GM21447 (cell line): ENCODE data around the gene ALK.

Experiments
- ATAC-seq: cut with Tn5 transposase; IDR thresholded peaks from one replicate; pipeline ENCODE4 v1.9.1; 2021; ENCODE audit not compliant: unreplicated experiment

ALK gene

DNA sequence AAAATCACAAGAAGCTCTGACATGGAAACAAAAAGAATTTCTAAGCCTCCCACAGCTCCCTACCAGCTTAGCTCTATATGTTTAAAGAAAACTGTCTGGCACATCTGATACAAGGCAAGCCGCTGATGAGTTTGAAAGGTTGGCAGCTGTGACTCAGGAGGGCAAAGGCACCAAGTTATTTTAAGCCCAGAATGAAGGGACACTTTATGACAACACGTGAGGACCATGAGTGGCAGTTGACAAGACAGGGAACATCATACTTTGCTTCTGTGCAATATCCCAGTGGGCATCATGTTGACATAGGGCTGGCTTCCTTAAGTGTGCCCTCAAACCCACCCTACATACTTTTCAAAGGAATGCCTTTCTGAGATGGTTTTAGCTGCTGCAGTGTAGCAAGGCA lies 533.3 kb downstream of the ALK start:
- ATAC-seq: no peak

DNA sequence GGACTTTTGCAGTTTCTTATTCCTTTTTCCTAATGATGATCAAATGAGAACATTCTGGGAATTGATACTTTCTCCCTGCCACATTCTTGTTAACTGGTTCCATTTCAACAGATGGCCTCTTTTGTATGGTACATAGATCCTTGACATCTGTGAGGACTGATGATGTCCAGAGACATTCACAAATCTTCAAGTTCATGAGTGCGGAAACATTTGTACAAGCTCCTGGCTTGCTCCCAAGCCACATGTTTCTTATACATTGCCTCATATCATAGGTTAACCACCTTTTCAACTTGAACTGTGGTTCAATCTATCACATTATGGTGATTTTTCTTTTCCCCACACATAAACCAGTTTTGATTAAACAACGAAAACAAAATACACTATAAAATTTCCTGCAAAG lies 538.9 kb downstream of the ALK start:
- ATAC-seq: no peak

DNA sequence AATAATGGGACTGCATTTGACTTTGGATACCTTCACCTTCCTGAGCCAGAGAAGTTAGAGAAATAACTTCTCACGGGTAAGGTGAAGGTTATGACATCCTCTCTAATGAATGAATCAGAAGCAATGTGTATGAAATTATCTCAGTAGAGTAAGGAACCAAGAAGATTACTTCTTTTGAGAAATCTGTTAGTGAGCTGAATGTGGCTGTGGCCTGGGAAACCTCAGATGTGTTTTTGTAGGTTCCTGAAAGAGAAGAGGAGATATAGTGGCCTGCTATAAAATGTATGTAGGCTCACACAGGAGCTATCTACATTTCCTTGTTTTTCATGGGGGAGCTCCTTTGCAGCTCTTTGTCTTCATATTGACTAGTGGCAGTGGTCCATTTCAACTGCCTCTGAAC lies 543.6 kb downstream of the ALK start:
- ATAC-seq: no peak

DNA sequence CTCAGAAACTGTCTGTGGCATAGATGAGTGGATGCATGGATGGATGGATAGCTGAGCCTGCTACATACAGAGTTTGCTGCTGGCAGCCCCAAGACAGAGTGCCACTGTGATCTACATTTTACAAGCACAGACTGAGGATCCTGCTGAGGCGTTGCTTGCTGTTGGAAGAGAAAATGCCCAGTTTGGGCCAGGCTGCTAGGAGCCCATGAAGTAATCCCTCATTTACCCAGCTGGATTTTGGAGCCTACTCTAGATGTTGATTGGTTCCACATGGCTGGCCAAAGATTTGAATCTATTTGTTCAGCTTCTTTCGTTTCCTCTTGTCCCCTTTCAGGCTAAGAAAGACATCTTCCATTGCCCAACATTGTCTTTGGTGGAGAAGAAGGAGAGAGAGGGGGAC lies 544.8 kb downstream of the ALK start:
- ATAC-seq: no peak

DNA sequence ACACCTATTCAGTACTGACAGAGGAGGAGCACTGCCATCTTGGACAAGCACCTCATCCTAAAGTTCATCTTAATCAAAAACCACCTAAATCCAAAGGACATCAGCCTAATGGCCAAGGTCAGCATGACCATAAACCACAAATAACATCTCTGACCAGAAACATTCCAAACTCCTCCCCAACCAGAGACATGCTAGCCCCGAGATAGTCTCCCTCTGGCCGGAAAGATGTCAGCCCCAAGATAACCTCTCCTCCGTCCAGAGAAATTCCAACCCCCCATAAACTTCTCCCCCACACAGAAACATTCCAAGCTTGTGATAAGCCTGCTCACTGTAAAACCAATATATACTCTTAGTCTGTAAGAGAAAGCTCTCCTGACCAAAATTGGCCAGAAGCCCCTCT lies 545.5 kb downstream of the ALK start:
- ATAC-seq: no peak

DNA sequence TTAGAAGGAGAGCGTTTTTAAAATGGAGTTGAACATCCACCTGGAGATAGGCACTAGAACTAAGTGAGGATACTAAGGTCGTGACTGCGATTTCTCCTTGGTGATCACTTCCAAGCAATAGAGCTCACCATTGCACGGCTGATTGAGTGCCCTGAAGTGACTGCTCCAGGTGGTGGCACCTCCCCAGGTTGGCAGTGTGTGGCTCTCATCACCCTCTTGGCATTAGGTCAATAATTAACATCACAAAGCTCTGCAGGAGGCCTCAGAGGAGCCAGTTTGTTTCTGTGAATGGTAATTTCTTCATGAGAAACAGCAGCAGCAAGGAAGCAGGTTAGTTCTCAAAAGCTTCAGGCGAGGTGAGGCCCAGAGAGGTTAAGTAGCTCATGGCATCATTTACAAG lies 546.6 kb downstream of the ALK start:
- ATAC-seq: no peak

DNA sequence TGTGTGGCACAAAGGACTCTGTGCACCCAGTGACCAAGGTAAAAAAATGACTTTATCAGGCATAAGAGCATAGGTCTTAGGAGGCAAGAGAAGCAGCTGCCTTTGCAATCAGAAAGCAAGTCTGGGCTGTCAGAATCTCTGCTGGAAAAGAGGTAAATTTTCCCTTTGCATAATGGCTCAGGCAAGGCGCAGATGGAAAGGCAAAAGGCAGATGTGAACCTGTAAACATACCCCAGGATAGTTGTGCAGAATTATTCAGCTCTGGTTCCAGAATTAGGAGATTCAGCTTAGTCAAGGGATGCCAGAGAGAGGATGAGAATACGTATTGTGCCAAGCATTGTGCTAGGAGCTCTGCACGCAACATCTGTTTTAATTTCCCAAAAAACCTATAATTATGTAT lies 547.5 kb downstream of the ALK start:
- no peak for ATAC-seq

DNA sequence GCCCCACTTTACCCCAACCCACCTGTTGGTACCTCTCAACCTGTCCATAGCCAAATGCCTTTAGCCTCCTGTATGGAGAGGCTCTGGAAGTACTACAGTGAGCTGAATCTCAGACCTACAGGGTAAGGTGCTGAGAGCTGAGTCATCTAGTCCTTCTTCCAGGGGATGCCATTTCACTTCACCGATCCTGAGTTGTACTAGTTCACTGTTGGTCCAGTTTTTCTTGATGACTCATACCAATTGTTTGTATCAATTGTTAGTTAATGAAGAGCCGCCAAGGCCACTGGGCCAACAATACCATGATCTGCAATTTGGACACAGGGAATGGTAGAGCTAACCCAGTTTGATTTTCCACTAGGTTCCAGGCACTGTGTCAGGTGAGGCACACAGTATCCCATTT lies 549.2 kb downstream of the ALK start:
- no peak for ATAC-seq

DNA sequence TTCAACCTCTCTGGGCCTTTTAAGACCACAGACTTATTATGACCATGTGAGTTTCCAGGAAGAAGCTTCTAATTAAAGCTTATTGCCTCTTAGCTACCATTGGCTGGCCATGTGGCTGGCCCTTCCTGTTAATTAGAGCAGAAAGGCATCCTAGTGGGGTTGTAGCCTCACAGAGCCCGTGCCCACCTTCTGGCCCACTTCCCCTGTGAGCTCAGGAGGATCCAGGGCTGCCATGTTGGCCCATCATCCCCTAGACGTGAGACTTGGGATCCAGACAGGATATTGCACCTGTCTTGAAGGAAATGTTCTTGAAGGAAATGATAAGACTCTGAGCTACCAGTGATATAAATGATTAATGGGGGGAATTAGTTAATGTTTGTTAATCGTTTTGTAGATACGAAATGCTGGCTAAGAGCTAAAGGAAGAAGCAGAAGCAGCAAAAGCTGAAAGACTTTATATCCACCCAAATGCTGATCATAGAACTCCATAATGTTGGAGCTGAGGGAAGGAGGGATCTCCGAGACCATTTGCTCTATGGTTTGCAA lies 550.7 kb downstream of the ALK start:
- no peak for ATAC-seq

DNA sequence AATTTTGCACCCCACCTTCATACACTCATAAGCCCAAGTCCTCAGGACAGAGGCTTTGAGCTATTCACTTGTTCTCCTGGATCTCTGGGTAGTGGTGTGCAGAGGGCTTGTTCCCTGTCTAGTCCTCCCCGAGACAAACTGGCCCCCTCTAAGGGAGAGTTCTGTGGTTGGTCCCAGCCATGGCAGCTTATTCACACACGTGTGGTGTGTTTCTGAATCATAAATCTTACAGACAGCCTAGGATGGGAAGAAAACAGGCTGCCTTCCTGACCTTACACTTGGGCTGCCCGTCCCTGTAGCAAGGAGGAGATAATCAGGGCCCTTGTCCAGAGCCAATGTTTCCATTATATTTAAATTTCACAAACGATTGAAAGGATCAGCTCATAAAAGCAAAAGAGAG lies 551.2 kb downstream of the ALK start:
- ATAC-seq: no peak

DNA sequence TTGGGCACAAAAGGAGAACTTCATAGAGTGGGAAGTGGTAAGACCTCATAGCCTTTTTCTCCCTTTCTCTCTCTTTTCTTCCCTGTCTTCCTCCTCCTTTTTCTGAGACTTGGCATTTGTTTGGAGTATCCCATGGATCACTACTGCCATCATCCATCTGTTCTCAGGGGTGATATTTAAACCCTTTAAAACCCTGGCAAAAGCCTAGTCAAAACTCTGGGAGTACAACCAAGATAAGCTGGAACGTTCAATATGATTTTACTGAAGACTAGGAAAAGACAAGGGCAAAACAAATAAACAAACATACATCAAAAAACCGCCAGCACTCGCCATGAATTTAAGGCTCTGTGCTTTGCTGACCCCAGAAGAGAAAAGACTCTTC lies 552.7 kb downstream of the ALK start:
- ATAC-seq: no peak

DNA sequence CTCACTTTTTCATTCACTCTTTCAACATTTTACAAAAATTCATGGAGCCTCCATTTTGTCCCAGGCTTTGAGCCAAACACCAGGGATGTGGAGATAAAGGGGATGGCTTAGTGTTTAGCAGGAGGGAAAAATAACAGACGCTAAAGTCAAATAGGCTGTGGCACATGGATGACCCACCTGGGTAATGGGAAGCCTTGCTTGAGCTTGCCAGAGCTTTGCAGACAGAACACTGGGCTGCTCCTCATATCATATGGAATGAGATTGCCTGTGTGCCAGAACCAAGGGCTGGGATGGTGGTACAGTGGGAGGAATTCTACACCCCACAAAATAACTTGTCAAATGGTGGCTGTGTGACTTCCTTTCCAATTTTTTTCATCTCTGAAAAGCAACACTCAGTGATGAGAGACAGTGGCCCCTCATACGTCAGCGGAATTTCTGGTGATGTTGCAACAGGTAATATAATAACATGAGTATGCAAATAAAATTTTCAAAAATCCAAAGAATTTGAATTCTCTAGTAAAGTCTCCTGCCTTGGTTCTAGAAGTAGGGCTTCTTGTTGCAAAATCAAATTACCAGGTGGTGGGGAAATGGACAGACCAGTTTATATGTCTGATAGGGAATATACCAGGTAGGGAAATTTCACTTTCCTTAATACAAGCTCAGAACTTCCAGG lies 553.3 kb downstream of the ALK start:
- ATAC-seq: no peak

DNA sequence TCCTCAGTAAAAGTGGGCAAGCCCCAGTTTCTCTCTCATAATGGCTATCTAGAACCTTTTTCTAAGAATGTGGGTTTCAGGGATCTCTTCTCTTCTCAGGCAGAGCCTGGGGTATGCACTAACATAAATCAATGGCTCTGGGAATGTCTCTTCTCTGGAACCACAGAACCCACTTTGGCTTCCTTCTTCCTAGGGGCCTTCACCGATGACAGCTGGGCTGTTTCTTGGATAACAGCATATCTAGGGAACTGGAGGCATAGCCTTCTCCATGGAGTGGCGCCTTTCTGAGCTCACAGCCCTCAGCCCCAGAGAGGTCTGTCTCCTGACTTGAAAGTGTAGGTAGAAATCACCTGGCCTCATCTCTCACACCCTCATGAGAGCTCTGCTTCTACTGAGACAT lies 558.3 kb downstream of the ALK start:
- no peak for ATAC-seq

DNA sequence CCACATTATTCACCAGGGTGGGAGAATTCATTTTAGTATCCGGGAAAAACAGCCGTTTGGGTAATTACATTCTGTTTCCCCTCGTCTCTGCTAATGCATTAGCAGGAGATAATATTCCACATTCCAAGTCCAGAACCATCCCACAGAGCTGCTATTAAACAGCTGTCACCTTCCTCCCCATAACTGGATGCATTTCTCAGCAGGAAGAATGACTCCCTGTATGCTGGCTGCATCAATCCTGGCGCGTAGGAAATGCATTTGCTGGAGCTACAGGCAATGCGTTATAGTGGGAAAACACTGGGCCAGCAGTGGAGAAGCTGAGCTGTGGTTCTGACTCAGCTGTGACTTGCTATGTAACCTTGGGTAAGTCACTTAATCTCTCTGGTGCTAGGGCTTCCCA lies 560.2 kb downstream of the ALK start:
- no peak for ATAC-seq

DNA sequence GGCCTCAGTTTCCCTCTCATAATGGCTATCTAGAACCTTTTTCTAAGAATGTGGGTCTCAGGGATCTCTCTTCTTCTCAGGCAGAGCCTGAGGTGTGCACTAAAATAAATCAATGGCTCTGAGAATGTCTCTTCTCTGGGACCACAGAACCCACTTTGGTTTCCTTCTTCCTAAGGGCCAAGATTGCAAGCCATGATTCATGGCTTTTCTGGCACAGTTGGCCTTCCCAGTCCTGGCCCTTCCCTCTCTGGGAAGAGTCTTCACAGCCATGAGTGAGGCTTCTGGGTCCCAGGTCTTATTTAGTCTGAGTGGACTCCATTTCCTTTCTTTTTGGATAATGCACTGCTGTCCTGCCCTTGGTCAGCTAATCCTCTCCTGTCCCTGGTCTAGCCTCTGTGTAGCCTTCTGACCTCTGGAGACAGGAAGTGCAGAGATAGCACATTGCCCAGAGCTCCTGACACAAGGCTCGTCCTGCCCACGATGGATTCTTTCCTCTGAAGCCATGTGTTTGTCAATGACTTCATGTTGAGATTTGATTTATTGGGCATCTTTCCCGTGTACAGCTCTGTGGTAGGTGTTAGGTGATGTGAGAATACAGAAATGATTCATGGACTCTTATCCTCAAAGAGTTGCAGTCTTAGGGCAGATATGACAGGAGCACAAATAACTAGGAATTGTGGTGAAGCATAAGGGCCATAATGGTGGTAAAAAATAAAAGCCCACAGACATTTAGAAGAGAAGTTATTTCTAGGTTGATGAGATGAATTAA lies 561.2 kb downstream of the ALK start:
- ATAC-seq: no peak

DNA sequence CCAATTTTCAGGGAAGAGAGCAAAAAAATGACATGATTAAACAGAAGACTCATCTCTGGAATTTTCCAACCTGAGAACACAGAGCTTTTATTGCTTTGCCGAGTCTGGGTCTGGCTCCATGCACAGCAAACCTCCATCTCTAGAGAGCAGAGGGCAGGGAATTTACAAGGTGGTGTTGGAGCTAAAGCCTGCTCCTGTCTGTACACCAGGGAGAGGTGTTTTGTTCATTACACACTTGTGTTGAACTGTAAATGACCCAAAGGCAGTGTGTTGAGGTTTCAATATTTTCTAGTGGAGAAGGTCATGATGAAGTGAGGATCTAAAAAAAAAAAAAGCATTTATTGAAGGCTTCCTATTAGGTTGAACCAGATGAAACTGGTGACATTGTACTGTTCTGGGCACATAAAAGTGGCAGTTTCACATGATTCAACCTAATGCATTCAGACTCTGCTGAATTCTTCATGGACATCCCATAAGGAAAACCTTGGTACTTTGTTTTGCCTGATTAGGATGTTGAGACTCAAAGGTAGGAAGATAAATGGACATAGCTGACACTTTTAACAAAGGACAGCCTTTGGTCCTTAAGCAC lies 567.9 kb downstream of the ALK start:
- no peak for ATAC-seq

DNA sequence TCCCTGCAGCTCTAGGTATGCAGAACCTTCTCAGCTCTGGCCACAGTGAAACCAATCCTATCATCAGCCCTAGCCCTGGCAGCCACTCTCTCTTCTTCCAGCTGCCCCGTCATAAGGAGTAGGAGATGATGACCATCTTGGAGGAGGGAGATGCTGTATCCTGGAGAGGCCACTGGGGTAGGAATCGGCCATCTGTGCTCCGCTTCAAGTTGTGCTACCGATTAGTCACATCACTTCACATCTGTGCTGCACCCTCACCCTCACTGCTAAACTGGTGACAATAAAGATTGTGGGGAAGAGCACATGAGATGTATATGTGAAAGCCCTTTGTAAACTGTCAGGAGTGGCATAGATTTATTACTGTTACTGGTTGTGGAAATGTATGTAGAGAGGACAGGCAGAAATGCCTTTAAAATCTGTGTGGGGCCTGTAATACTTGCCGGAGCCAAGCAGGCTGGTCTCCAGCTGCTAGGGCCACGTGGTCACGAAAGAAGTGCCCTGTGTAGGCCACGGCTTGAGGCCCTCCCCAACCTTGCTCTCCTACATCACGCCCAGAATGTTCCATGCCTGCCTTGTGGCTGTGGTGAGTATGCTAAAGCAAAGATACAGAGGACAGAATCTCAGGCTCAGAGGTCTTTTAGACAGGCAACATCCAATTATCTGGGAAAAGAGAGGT lies 569.3 kb downstream of the ALK start:
- ATAC-seq: no peak

DNA sequence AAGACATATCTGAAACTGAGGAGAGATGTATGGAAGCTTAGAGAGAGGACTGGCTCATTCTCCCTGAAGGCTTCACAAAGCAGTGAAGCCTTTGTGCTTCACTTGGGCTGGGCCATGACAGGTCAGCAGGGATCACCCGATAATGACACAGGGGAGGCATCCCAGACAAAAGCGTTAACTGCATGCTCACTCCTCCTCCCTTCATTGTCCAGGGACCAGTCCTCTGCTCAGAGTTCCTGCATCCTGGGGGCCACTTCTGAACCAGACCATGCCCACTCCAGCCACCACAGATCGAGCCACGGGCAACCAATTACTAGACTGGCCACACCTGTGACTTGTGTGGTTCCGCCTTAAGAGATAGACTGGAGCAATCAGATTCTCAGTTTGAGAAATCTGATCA lies 570.1 kb downstream of the ALK start:
- ATAC-seq: no peak

DNA sequence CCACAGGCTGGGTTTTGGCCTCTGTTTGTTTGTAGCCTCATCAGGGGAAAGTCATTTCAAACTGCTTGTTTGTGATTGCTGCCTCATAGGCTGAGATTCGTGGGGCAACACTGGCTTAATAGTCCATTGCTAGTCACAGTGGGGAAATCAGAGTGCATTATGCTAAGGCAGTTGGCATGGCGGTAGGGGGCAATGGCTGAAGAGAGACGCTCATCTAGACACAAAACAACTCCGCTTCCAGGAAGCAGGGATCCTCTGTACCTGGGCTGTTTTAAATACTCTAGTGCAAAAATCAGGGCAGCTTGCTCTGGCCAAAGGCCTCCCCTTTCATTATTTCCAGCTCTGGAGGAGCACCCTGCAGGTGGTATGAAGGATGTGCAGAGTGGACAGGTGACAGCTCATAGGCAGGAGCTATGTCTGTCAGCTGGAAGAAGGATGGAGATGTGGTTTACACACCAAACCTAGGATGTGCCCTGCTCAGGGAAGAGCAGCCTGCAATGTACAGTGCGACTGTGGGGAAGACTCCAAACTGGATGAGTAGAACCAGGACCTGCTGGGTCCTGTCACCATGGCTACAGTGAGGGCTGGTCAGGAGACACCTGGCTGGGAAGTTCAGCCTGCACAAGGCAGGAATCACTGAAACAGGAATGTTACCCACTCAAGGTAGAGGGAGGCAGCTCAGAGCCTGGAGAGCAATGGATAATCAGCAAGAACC lies 571.9 kb downstream of the ALK start:
- no peak for ATAC-seq

DNA sequence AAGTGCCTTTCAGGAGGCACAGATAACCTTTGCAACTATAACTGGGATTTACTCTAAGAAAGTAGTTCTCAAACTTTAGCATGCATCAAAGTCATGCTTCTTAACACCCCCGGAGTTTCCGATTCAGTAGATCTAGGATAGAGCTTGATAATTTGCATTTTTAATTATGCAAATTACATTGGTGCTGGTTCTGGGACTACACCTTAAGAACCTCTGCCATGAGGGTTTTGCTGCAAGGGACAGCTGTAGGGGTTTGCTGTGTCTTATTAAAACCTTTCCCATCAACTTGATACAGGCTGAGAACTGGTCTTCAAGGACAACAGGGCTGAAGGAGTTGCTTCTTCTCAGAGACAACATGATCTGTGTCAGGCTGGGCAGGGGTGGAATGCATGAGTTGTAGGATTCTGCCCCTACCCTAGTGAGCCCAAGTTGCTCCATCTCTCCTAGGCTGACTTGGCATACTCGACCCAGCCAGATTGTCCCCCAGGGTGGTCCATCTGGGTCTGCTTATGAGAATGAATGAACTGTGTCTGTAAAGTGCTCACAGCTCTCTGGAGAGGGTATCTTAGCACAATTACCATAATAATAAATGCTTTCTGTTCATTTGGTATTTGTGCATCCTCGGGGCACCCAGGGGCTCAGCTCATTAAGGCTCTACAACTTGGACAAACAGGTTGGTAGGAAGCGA lies 573.5 kb downstream of the ALK start:
- ATAC-seq: no peak

DNA sequence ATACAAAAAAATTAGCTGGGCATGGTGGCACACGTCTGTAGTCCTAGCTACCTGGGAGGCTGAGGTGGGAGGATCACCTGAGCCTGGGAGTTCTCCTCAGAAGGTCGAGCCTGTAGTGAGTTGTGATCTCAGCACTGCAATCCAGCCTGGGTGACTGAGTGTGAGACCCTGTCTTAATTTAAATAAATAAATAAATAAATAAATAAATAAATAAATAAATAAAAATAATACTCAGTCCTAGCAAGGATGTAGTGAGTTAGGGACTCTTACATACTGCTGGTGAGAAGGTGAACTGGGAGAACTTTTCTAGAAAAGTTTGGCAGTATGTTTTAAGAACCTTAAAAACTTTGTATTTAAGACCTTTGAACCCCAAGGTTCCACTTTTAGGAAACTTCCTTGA lies 576.1 kb downstream of the ALK start:
- ATAC-seq: no peak
